Left renal pelvis (tissue), 4 donors: Measurements from ENCODE around the gene HDGFL3. TPM values are rescaled to one million over a fixed set of nuclear protein-coding genes. Genes with fewer than 3 reads are reported as not detected.

Experiments
- DNase-seq, 4 donors: peaks; one replicate each; pipeline ENCODE4 v3.0.0-alpha.2; 2013; ENCODE audit warnings: low read depth in 4 of 4, low spot score in 3 of 4
- polyA plus RNA-seq, 4 donors: library from polyadenylated mRNA; unstranded; fragments of 120-200 nt; gene quantifications; one replicate each; pipeline ENCODE4 v1.2.1, GENCODE V29; 2013; ENCODE audit not compliant: insufficient read length in 4 of 4

HDGFL3 gene
- polyA plus RNA-seq, 4 donors, result 87.7 to 103 (median 94.6) TPM

DNA sequence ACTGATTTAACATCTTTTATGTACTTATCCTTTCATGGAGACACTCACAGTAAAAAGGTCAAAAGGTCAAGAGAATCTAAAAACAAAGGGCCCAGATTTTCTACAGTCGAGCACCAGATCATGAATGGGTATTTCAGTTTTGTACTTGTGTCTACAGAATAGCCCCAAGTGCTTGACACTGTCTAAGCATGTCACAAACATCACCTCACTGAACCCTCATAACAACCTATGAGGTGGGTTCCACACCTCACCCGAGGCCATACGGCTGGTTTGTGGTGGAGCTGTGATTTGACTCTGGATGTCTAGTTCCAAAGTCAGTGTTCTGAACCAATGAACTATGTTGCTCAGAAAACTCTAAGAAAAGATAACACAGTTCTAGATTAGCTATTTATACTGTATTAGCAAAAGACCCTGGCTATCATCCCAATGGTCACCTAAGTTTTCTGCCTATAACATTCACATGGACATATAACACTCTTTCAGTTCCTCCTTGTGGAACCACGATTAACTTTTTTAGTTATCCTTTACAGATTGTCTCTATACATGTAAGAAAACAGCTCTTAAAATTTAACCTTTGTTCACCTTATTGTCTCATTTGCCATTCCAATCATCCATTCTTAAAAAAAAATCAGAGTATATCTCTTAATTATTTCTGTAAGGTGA lies 74.6 kb downstream of the HDGFL3 start:
- no peak for DNase-seq

DNA sequence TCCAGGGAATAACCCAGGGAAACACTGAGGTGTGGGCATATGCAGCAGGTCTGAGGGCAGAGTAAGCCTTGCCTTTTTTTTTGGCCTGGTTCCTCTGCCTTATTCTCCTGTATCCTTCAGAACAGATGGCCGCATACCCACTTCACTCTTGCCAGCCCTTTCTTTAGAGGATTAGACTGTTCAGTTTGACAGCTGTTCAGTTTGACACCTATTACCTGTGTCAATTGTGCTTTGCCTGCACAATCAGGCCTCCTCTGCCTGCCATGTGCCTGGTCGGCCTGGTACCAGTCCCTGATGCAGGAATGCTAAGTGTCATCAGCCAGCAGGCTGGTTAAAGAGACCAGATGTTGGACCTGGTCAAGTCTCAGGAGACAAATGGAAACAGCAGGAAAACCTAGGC lies 77.8 kb downstream of the HDGFL3 start:
- DNase-seq, result no peak

DNA sequence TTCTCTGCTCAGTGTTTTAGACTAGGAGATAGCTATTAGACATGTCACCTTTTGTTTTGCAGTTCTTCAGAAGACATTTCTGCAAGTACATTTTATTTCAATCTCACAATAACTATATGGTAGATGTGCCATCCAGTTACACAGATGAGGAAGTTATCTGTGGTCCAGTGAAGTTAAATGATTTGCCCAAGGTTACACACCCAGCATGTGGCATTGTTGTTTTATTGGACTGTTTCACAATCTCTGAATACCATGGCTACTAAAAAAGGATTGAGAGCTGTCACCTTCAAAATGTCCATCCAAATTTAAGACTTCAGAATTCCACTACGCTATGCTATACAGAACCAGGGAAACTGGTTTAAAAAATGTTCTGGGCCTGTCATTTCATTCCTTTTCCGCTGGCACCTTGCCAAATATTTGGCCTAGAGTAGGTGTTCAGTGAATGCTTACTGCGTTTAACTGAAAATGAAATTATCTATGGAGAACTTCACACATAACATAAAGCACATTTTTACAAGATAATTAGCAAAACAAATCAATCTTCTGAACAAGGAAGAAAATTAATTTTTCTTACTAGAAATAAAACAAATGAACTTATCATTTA lies 80.0 kb downstream of the HDGFL3 start:
- no peak for DNase-seq

DNA sequence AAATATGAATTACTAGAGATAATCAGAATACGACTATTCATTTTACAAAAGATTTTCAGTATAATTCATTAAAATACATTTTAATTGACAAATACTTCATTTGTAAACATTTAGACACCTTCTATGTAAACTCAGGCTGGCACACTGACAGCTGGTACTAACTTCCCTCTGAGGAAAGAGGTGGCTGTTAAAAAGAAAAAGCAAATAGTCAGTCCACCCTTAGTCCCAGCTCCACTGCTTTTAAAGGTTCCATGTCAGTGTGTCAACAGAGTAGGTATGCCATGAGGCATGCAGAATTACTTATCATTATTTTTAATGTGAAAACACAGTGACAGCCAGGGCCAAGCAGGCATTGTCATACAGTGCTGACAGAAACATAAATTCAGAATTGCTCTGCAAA lies 84.1 kb downstream of the HDGFL3 start:
- no peak for DNase-seq

DNA sequence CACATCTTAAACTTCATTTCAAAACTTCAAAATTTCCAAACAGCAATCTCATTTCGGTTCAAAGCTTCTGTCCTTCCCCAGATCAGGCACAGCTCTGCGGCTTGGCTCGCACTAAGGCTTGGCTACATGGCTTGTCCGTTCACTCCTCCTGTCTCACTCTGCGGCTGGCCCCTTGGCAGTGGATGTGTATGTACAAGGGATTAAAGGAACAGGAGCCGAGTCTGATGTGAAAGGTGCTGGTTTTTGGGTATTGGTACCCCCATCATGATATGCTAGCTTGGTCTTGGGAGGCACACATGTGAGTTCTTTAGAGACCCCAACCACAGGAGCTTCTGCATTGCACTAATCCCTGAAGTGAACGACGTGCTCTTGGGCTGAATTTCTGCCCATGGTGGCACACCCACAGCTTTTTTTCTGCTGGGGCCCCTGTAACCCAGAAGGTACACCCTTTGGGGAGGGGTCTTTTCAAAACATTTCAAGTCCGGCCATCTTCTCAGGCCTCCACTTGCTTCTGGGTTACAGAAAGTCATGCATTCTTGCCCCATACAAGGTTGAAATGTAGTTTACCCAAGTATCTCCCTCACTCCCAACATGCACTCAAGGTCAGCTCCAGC lies 87.5 kb downstream of the HDGFL3 start:
- no peak for DNase-seq

DNA sequence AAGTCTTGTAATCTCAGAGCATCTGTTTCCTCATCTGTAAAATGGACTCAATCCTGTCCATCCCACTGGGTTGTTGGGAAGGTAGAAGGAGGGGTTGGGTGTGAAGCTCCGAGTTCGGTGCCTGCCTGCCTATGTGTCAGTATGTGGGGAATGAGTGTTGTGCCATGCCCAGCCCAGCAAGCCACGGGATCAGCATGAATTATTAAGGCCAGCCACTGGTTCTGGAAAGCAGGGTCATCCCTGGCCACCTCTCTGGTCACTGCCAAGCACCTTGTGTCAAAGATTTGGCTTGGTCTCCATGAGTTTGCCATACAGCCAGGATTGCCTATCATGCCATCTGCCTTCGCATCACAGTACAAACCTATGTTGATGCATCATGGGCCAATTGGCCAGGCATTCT lies 88.7 kb downstream of the HDGFL3 start:
- no peak for DNase-seq

DNA sequence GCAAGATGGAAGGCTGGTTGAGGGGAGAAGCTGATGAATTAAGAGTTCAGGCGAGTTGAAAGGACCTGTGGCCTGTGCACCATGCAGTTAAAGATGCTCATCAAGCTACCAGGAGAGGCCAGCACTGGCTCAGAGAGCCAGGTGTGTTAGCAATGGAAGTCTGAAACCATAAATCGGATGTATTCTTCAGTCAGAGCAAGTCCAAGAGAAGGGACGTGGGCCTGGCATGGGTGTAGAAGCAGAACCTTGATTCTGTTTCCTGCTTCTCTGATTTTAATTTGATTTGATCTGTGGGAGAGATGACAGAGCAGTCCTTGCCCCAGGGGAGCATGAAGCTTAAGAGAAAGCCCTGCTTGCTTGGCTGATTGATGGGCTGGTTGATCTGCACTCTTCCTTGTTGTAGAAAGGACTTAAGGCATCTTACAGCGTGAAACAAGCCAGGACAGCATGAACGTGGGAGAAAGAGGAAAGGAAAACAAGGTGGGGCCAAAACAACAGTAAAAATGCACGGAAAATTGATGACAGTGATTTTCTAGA lies 89.3 kb downstream of the HDGFL3 start:
- DNase-seq, result no peak

DNA sequence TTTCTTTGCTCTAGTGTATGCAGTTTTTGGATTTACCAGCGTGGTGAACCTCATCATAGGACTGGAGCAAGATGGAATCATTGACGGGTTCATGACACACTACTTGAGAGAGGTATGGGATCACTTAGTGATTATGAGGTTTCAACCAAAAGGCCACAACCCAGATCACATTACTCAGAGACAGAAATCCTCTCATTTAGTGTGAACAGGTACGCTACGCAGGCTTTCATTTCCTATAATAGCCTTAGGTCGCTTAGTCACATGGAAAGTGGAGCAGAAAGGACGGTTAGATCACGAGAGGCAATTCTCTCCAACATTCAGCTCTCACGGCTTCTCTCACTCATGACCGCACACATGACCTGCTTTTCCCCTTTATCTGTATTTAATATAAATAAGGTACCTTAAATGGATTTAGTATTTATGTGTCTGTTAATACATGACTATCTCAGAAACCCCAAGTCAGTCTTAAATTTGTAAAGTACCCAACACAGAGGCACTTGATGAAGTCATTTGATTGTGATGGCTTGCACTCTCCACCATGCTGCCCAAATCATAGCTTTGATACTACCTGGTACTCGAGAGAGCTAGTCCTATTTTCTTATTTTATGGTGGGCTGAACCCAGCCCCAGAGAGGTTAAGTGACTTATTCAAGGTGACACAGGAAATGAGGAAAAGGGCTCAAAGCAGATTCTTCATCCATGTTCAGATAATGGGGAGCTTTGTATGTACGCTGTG lies 91.6 kb downstream of the HDGFL3 start:
- DNase-seq, result no peak

DNA sequence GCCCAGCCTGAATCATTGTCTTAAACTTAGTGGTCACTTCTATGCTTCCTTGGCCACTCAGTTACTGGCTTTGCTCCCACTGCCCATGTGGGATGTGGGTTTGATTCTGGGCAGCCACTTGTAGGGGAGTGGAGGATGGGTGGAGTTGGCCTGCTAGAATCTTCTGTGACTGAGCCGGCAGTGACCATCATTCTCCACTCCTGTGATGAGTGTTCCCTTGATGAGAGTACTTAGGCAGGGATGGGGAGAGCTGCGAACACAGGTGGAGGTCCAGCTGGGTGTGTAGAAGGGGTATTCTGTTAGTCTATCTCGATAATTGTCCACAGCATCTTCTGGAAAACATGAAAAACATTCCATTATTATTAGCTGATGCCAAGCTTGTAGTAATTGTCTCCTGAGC lies 92.2 kb downstream of the HDGFL3 start:
- no peak for DNase-seq

DNA sequence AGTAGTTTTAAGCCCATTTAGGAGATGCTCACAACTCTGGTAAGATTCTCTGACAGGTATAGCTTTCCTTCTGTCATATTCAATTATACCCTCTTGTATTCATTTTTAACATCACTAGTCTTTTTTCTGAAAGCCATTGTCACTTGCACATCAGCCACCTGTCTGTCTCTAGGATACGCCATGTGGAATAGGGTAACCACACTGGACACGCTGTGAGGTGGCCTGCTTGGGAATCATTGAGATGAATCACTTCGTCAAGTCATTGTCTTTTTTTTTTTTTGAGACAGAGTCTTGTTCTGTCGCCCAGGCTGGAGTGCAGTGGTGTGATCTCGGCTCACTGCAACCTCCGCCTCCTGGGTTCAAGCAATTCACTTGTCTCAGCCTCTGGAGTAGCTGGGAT lies 92.8 kb downstream of the HDGFL3 start:
- DNase-seq, result no peak

DNA sequence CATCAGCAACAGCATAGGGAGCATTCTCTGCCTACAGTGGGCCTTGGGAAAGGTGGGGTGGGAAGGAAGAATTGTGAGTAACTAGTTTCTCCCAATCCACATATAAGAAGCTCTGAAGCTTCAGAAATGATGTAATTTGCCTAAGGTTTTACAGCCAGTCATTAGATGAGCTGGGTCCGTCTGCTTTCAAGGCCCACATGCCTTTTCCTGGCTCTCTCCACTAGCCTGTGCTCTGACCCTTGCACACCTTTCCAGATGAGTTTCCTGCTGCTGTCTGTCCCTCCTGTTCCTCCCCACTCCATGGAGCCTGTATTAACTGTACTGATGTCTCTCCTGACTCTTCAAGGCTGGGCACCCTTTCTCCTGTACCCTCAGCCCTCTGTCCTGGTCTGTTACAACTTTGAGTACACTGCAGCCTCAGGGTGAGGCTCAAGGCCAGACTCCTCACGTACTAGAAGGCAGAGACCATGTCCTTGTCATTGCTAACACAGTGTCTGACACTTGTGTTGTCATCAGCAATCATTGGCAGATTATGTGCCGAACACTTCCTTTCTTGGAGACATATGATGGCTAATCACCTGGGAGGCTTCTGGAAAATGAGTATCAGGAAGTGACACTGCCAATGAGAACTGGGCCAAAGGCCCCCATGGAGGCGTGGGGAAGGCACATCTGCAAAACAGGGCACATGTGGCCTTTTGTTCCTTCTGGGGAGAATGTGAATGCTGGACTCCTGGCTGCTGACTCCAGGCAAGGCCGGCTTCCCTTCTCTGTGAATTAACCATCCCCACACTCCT lies 93.5 kb downstream of the HDGFL3 start:
- DNase-seq, result no peak

DNA sequence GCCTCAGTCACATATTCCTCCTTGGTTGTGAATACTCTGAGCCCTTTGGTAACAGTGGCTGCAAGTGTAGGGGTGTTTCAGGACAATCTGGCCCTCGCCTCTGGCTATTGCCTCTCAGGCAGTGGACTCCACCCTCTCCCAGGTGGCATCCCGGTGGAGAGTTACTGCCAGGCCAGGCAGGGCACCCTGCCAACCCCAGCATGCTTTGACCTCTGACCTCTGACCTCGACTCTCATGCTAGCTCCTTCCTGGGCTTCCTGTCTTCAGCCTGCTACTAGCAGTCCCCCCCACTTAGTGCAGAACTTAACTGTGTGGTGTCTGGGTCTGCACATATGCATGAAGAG lies 94.7 kb downstream of the HDGFL3 start:
- DNase-seq, result no peak

DNA sequence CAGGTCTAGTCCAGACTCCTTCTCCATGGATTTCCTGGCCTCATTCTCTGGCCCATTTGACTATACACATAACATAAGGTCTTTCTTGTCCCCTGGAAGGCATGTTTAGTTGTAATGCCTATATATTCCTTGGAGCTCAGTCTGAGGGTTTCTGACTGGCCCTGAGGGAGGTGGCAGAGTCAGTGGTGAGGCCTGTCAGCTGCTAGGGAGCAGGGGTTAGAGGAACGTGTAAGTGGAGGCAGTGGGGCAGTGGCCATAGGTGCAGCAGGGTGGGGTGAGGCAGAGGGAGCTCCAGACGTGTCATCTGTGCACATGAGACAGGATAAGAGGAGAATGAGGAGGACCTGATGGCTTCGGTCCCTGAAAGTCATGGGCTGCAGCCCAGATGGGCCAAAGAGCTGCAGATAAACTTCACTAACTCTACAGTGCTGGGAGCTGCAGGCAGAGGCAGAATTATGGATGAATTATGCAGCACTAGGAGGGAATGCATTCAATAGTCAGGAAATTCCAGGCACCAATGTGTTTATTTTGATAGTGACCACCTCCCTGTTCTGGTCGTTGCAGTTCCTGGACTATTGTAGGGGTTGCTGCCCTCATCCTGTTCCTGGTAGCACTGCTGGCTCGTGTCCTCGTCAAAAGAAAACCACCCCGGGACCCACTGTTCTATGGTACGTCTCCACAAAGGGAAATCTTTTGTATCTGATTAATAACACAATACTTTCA lies 95.2 kb downstream of the HDGFL3 start:
- DNase-seq, result no peak

DNA sequence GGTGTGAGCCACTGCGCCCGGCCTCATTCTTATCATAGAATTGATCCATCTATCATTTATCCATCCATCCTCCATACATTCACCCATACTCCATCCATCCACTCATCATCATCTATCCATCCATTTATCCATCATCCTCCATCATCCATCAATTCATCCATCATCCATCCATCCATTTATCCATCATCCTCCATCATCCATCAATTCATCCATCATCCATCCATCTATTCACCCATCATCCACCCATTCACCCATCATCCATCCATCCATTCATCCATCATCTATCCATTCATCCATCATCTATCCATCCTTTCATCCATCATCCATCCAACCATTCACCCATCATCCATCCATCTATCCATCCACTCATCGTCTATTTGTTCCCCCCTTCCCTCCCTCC lies 96.5 kb downstream of the HDGFL3 start:
- no peak for DNase-seq

DNA sequence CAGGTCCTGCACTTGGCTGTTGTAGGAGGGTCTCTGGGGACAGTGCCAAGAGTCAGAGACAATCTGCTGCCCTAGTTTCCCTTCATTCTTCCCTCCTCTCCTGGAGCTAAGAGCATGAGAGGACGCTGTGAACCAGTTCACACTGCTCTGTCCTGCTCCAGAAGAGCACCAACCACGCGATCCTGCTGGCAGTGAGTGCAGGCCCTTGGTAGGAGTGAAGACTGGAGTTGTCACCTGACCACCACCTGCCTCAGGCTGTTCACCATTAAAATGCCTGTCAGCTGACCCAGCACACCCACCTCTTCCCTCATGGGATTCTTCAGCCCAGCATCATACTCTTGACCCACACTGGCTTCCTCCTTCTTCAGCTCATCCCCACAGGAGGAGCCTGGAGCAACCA lies 97.2 kb downstream of the HDGFL3 start:
- DNase-seq, result no peak

DNA sequence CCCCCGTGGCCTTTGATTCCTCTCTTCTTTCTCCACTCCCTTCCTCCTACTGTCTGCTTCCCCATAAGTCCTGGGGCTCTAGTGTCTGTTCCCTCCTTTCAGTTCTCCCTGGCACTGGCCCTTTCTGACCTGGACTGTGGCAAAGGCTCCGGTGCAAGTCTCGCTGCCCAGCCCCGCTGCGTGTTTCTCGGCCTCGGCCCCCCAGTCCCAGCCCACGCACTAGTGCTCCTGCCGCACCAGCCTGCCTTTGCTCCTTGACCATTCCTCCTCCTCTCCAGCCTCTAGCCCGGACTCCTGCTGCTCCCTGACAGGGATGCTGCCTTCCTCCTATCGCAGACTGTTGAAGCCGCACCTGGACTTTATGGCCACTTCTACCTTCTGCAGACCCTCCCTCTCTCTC lies 98.1 kb downstream of the HDGFL3 start:
- DNase-seq, result no peak

DNA sequence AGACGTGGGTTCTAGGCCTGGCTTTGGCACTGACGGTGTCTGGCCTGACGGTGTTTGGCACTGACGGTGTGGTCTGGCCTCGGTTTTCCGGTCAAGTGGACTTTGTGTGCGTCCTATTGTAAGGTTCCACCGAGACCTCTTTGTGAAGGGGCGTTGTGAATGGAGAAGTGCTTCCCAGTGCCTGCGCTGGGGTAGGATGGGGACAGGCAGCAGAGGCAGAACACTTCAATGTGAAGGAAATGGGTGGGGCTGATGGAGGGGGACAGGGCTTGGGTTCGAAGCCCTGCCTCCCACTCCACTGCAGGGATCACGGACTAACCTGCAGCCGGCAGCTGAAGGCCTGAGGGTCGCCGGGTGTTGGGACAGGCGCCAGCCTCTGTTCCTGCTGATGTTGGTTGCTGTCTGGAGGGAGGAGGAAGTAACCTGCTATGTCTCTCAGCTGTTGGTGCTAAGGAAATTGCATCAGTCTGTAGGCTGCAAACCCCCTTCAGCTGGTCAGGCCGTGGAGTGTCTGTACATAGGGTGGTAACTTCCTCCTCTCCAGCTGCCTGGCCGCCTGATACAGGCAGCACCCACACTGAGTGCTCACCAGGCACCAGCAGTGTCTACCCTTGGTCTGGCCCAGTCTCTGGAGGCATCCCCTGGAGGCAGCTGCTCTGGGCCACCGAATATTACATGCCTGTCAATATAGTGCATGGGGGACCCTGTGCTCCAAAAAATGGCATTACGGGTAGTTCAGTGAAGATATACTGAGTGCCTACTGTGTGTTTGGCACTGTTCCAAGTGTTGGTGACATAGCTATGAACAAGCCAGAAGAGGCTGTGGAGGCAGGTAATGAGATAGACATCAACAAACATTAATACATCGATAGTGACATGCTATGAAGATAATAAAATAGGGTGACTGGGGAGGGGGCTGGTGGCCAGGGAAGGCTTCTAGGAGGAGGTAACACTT lies 99.1 kb downstream of the HDGFL3 start:
- DNase-seq, result no peak

DNA sequence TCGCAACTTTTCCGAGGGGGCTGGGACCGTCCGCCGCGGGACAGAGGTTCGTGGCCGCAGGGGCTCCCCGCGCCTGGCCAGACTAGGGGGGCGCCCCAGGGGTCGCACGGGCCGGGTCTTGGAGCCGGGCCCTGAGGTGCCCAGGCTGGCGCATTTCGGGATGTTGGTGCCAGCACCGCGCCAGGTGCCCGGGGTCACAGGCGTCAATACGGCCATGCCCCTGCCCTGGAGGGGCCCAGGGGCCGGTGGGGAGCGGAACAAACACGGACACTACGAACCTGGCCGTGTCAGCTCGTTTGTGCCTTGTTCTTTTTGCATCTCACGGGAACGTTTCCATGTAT lies 99.8 kb downstream of the HDGFL3 start:
- DNase-seq, result no peak
